Measurements from ENCODE around the gene TMEM141. TPM values are rescaled to one million over a fixed set of nuclear protein-coding genes. Genes with fewer than 3 reads are reported as not detected.
"Not testable (repeated sequence)": the region's sequence is repeated elsewhere in the genome, so short reads cannot be mapped to it uniquely, and the experiment has no call there.

Gene TMEM141
- total and polyA plus RNA-seq, 5 donors from 2014 or later, result 20.7 to 39.3 (median 32.9) TPM

DNA sequence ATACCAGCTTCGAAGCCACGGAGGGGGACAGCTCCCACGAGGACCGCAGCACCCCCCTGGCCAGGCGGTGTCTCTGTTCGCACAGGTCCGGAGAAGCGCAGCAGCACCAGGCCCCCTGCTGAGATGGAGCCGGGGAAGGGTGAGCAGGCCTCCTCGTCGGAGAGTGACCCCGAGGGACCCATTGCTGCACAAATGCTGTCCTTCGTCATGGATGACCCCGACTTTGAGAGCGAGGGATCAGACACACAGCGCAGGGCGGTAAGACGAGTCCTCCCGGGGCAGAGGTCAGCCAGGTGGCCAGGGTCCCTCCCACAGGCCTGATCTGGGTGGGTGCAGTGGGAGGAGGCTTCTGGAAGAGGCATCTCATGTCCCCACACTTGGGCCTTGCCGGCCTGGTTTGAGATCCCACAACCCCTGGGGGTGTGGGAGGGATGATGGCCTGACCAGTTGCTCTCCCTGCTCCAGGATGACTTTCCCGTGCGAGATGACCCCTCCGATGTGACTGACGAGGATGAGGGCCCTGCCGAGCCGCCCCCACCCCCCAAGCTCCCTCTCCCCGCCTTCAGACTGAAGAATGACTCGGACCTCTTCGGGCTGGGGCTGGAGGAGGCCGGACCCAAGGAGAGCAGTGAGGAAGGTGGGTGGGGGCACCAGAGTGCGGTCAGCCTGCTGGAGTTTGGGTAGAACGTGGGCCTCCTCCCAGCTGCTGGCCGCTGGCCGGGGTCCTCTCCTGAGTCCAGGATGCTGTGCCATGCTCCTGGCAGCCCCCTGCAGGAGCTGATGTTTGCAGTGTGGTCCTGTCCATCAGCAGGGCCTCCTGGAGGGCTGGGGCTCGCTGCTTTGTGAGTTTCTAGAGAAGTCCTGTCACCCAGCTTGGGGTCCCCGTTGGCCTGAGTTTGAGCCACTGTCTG lies 48.3 kb downstream of the TMEM141 start:
- Mint-ChIP-seq H3K9me3 (peaks cover 0 to 2% (median 0%) of the 10 kb centered on the region in 7 donors), H3K27me3 (peaks cover 12% of the 10 kb centered on the region), H3K4me3 (peak overlapping the region in 2 of 4 donors; percentile 26 to 74), H3K4me1 (peaks cover 0 to 11% (median 2%) of the 10 kb centered on the region in 4 donors), H3K27ac (peak overlapping the region in 1 of 3 donors; percentile 79), H3K36me3 (peaks cover 4% of the 10 kb centered on the region)
- Histone ChIP-seq H3K36me3 (ENCODE audit: control insufficient read depth, insufficient read depth, low read length) (no peaks in the 10 kb centered on the region), H3K4me1 (ENCODE audit: control insufficient read depth, insufficient read depth, low read length, poor library complexity, severe bottlenecking) (peaks cover 20% of the 10 kb centered on the region), H3K27me3 (ENCODE audit: control insufficient read depth, insufficient read depth, low read length) (no peaks in the 10 kb centered on the region), H3K27ac (ENCODE audit: insufficient read depth, low read length, poor library complexity, severe bottlenecking) (no peak overlapping the region), H3K9me3 (ENCODE audit: control insufficient read depth in 2 of 2, low read length in 2 of 2) (no peaks in the 10 kb centered on the region), H3K4me3 (ENCODE audit: low read depth, low read length) (no peak overlapping the region)
- DNase-seq (no peak), ATAC-seq (ENCODE audit: low read depth in 2 of 2) (no peak)

DNA sequence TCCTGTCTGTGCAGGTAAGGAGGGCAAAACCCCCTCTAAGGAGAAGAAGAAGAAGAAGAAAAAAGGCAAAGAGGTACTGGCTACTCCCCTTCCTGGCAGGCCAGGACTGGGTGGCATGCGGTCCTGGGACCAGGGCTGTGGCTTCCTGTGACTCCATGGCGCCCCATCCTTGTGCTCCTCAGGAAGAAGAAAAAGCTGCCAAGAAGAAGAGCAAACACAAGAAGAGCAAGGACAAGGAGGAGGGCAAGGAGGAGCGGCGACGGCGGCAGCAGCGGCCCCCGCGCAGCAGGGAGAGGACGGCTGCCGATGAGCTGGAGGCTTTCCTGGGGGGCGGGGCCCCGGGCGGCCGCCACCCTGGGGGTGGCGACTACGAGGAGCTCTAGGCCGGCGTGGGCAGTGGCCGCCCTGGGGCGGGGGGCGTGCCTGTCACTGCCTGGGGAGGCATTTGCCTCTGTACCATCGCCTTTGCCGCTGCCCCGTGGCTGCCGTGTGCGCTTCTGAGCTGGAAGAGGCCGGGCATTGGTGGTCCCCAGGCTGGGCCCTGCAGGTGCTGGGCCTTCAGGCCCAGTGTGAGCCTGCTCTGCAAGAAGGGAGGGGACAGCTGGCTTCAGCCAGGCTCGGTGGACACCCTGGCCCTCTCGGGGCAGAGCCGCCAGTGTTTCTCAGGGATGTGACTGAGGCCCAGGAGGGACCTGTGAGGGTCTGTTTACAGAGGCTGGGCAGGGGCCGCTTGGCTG lies 49.2 kb downstream of the TMEM141 start:
- no peak for ATAC-seq (ENCODE audit: low read depth in 2 of 2)
- Mint-ChIP-seq H3K36me3 (peaks cover 4% of the 10 kb centered on the region), H3K4me1 (peaks cover 0 to 14% (median 2%) of the 10 kb centered on the region in 4 donors), H3K27me3 (peaks cover 15% of the 10 kb centered on the region), H3K9me3 (peaks cover 0 to 2% (median 0%) of the 10 kb centered on the region in 7 donors), H3K4me3 (peak overlapping the region in 2 of 4 donors; percentile 38 to 74), H3K27ac (peak overlapping the region in 1 of 3 donors; percentile 79)
- Histone ChIP-seq H3K4me1 (ENCODE audit: control insufficient read depth, insufficient read depth, low read length, poor library complexity, severe bottlenecking) (peaks cover 25% of the 10 kb centered on the region), H3K27me3 (ENCODE audit: control insufficient read depth, insufficient read depth, low read length) (no peaks in the 10 kb centered on the region), H3K36me3 (ENCODE audit: control insufficient read depth, insufficient read depth, low read length) (no peaks in the 10 kb centered on the region), H3K9me3 (ENCODE audit: control insufficient read depth in 2 of 2, low read length in 2 of 2) (no peaks in the 10 kb centered on the region), H3K27ac (ENCODE audit: insufficient read depth, low read length, poor library complexity, severe bottlenecking) (no peak overlapping the region), H3K4me3 (ENCODE audit: low read depth, low read length) (no peak overlapping the region)
- no peak for DNase-seq

DNA sequence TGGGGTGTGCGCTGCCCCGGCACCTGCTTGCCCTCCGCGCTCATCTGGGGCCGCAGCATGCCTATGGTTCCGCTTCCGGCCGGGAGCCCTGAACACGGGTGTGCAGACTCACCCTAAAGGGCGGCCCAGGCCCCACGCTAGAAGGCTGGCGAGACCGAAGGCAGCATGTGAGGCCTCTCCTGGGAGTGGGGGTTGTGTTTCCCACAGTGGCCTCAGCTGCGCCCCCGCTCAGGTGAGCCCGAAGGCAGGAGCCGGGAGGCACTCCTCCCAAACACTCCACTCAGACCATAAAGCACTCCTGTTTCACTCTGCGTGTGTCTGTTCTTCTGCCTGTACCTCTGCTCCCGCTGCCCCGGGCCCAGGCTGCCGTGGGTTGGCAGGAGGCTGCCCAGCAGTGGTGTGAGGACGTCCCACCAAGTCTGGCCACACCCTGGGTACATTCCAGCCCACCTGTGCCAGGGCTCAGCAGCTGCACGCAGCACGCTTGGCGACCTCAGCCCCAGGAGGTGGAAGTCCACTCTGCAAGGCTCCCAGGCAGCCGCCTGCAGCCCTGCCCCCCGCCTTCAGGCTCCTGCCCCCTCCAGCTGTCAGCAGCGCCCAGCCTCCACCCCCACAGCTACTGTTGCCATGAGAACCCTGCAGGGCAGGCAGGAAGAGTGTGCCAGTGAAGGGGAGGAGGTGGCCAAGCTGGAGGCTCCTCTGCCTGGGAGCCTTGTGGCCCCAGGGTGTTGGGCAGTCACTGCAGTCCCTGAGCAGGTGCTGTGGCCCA lies 49.9 kb downstream of the TMEM141 start:
- peaks cover 4% of the 10 kb centered on the region for H3K36me3 Mint-ChIP-seq
- no peak for ATAC-seq (ENCODE audit: low read depth in 2 of 2)
- H3K9me3 ChIP-seq (ENCODE audit: control insufficient read depth in 2 of 2, low read length in 2 of 2), result no peaks in the 10 kb centered on the region
- H3K27me3 ChIP-seq (ENCODE audit: control insufficient read depth, insufficient read depth, low read length), result no peaks in the 10 kb centered on the region
- H3K27me3 Mint-ChIP-seq, result peaks cover 17% of the 10 kb centered on the region
- H3K27ac Mint-ChIP-seq, result no peak overlapping the region
- peaks cover 0 to 14% (median 2%) of the 10 kb centered on the region in 4 donors for H3K4me1 Mint-ChIP-seq
- no peaks in the 10 kb centered on the region for H3K36me3 ChIP-seq (ENCODE audit: control insufficient read depth, insufficient read depth, low read length)
- no peak for DNase-seq
- peaks cover 0 to 2% (median 0%) of the 10 kb centered on the region in 7 donors for H3K9me3 Mint-ChIP-seq
- H3K4me3 Mint-ChIP-seq, result no peak overlapping the region
- peaks cover 33% of the 10 kb centered on the region for H3K4me1 ChIP-seq (ENCODE audit: control insufficient read depth, insufficient read depth, low read length, poor library complexity, severe bottlenecking)
- H3K27ac ChIP-seq (ENCODE audit: insufficient read depth, low read length, poor library complexity, severe bottlenecking), result no peak overlapping the region
- no peak overlapping the region for H3K4me3 ChIP-seq (ENCODE audit: low read depth, low read length)

DNA sequence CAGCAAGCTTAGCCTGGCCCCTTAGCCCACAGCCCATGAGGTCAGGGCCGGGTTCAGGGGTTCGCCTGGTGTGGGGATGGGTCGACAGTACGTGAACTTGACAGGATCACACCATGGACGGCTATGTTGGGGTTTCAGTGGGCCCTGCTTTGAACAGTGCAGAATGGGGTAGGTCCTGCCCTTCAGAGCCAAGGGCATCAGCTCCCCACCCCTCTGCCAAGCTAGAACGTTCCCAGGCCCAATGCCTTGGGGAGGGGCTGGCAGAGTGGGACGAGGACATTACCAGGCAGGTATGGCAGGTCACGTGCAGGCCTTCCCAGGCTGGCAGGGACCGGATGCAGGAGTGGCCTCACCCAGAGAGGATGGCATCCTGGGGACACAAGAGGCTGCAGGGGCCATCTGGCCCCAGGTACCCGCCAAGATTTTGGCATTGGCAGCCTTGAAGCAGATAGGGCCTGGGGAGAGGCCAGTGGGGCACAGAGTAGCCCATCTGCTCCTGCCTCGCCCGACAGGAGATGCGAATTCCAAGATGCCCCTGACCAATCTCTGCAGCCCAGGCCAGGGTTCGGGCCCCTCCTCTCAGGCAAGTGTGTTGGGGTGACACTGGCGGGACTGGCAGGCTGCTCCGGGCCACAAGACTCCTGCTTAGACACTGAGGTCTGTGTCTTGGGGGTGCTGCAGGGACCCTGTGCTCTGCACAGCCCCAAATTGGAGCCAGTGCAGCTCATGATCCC lies 50.7 kb downstream of the TMEM141 start:
- H3K36me3 Mint-ChIP-seq; H3K9me3 ChIP-seq (ENCODE audit: control insufficient read depth in 2 of 2, low read length in 2 of 2); ATAC-seq (ENCODE audit: low read depth in 2 of 2); DNase-seq; H3K27me3 ChIP-seq (ENCODE audit: control insufficient read depth, insufficient read depth, low read length); H3K27ac ChIP-seq (ENCODE audit: insufficient read depth, low read length, poor library complexity, severe bottlenecking); H3K9me3 Mint-ChIP-seq; H3K36me3 ChIP-seq (ENCODE audit: control insufficient read depth, insufficient read depth, low read length); H3K4me3 ChIP-seq (ENCODE audit: low read depth, low read length): not testable (repeated sequence)
- peaks cover 39% of the 10 kb centered on the region for H3K4me1 ChIP-seq (ENCODE audit: control insufficient read depth, insufficient read depth, low read length, poor library complexity, severe bottlenecking)
- Mint-ChIP-seq H3K27ac (peak overlapping the region in 1 of 3 donors; percentile 56), H3K4me1 (peaks cover 0 to 18% (median 2%) of the 10 kb centered on the region in 4 donors), H3K27me3 (peaks cover 21% of the 10 kb centered on the region), H3K4me3 (peak overlapping the region; percentile 79 to 95 (median 84))

DNA sequence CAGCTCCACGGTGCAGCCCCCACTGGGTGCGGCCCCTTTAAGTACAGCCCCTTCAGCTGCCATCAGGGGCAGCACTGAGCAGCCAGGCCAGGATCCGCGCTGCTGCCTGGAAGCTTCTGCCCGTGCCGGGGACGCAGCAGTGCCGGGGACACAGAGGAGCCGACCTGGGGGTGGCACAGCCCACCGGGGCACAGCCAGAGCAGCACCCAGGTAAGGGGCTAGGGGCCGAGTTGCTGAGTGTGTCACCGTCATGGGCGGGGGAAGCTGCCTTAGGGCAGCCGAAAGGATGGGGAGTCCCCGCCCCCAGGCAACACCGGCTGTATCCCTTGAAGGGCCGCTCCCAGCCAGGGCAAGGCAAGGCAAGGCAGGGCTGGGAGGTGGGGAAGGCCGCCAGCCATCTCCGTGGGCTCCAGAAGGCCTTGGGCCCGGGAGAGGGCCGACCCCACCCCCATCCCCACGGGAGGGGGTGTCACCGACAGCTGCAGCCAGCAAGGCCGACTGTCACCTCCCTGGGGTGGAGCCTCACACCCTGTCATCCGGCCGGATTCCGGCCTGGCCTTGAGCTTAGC lies 51.3 kb downstream of the TMEM141 start, which contains the start of gene AJM1:
Gene AJM1 (plus strand): TSS at position 99 of the 569 bp plus-strand sequence. CDS start 1,937 bp downstream, outside the sequence.
- H3K4me3 Mint-ChIP-seq, result peak within 1 kb of the TSS; percentile 82 to 95 (median 89)
- H3K36me3 Mint-ChIP-seq; H3K9me3 ChIP-seq (ENCODE audit: control insufficient read depth in 2 of 2, low read length in 2 of 2); H3K9me3 Mint-ChIP-seq; H3K36me3 ChIP-seq (ENCODE audit: control insufficient read depth, insufficient read depth, low read length); H3K27me3 ChIP-seq (ENCODE audit: control insufficient read depth, insufficient read depth, low read length); H3K27ac ChIP-seq (ENCODE audit: insufficient read depth, low read length, poor library complexity, severe bottlenecking): not testable (repeated sequence)
- H3K27ac Mint-ChIP-seq, result peak within 1 kb of the TSS in 1 of 3 donors; percentile 56
- ATAC-seq (ENCODE audit: low read depth in 2 of 2) (peak; percentile 84 to 85), DNase-seq (peak; percentile 68 to 89 (median 82))
- H3K4me3 ChIP-seq (ENCODE audit: low read depth, low read length), result peak within 1 kb of the TSS; percentile 19
- peaks cover 45% of the 10 kb centered on the region for H3K4me1 ChIP-seq (ENCODE audit: control insufficient read depth, insufficient read depth, low read length, poor library complexity, severe bottlenecking)
- H3K27me3 Mint-ChIP-seq, result peaks cover 23% of the 10 kb centered on the region
- peaks cover 0 to 22% (median 2%) of the 10 kb centered on the region in 4 donors for H3K4me1 Mint-ChIP-seq

All from CD4-positive, CD25-positive, alpha-beta regulatory T cell (primary cell).